Hematopoietic multipotent progenitor cell treated with erythropoietin and hydrocortisone succinate and interleukin-3 and kit ligand, for 4 days (in vitro differentiated cells): Measurements from ENCODE around the gene MARK2.
"Not testable (repeated sequence)": the region's sequence is repeated elsewhere in the genome, so short reads cannot be mapped to it uniquely, and the experiment has no call there.

Experiments used
- DNase-seq: peaks from one replicate; pipeline ENCODE4 v3.0.0-alpha.2; 2015

MARK2 gene

GRCh38 chr11:63838678-63839507 is at the start of gene MARK2:
TSS of gene MARK2 (plus strand) at chr11:63839110. CDS start at chr11:63839507, 397 bp downstream.
- peak; percentile 99 for DNase-seq

- no peak for DNase-seq
These were observed 47.3 kb upstream of the MARK2 start for GRCh38 chr11:63791495-63792167.

- no peak for DNase-seq
These were observed 45.7 kb upstream of the MARK2 start for GRCh38 chr11:63793161-63793560.

- DNase-seq, result no peak
These were observed 43.8 kb upstream of the MARK2 start for GRCh38 chr11:63795066-63795465.

- DNase-seq, result no peak
These were observed 38.0 kb upstream of the MARK2 start for GRCh38 chr11:63800921-63801320.

GRCh38 chr11:63802637-63803414 is 36.1 kb upstream of the MARK2 start:
- DNase-seq, result peak; percentile 24

- DNase-seq, result no peak
These were observed 34.7 kb upstream of the MARK2 start for GRCh38 chr11:63804259-63804658.

GRCh38 chr11:63805844-63806415 is 33.0 kb upstream of the MARK2 start:
- no peak for DNase-seq

- DNase-seq, result not testable (repeated sequence)
These were observed 28.5 kb upstream of the MARK2 start for GRCh38 chr11:63810383-63810782.

- DNase-seq, result no peak
These were observed 27.4 kb upstream of the MARK2 start for GRCh38 chr11:63811522-63811921.

GRCh38 chr11:63813035-63813562 is 25.8 kb upstream of the MARK2 start, which contains the start of gene SPINDOC:
TSS of gene SPINDOC (plus strand) at chr11:63813456. CDS start at chr11:63813687, 231 bp downstream.
- DNase-seq, result peak; percentile 87

- peak; percentile 80 for DNase-seq
These were observed 25.1 kb upstream of the MARK2 start for GRCh38 chr11:63813563-63814382.

- DNase-seq, result peak; percentile 31
These were observed 24.6 kb upstream of the MARK2 start for GRCh38 chr11:63814383-63814736.

- DNase-seq, result no peak
These were observed 22.7 kb upstream of the MARK2 start for GRCh38 chr11:63816166-63816565.

GRCh38 chr11:63816732-63817131 is 22.2 kb upstream of the MARK2 start:
- DNase-seq, result no peak

GRCh38 chr11:63817758-63818498 is 21.0 kb upstream of the MARK2 start:
- no peak for DNase-seq

GRCh38 chr11:63818609-63819008 is 20.3 kb upstream of the MARK2 start:
- DNase-seq, result no peak

GRCh38 chr11:63821411-63821810 is 17.5 kb upstream of the MARK2 start:
- DNase-seq, result no peak

- DNase-seq, result no peak
These were observed 12.3 kb upstream of the MARK2 start for GRCh38 chr11:63826471-63827190.

GRCh38 chr11:63829823-63830489 is 9.0 kb upstream of the MARK2 start:
- DNase-seq, result peak; percentile 72
